GM12891 (cell line): Measurements from ENCODE around the gene SMURF2.

Experiments
- POLR2A ChIP-seq: IDR thresholded peaks from 2 replicates; pipeline ENCODE4 v1.6.1; 2011; ENCODE audit warnings: low read depth, low read length, control low read depth
- TAF1 ChIP-seq: IDR thresholded peaks from 2 replicates; pipeline ENCODE4 v1.6.1; 2011; ENCODE audit warnings: low read depth, low read length, control low read depth

GRCh38 chr17:64591944-64592343, 70.2 kb downstream of the SMURF2 start:
- TF ChIP-seq POLR2A (no peak), TAF1 (no peak)
